ENCODE measurements around the gene RPS10.

- TF ChIP-seq BHLHE40 (IDR thresholded peaks at IDR 0.05; ENCODE audit: borderline replicate concordance) (no peak), FOXM1 (IDR thresholded peaks at IDR 0.05; ENCODE audit: borderline replicate concordance) (no peak), SUZ12 (IDR thresholded peaks at IDR 0.05) (no peak), PKNOX1 (IDR thresholded peaks at IDR 0.05) (no peak), CTBP1 (IDR thresholded peaks at IDR 0.05; ENCODE audit: borderline replicate concordance) (no peak), NFRKB (IDR thresholded peaks at IDR 0.05) (no peak), TARDBP (IDR thresholded peaks at IDR 0.05) (no peak)
These were observed 34.2 kb upstream of the RPS10 start for GRCh38 chr6:34459899-34460593.

Measured in HEK293T (cell line).